Activated naive CD4-positive, alpha-beta T cell treated with anti-CD3 and anti-CD28 coated beads, Interleukin-2, amount 50 U/mL, for 72 hours (primary cell): ENCODE results near the gene ETV3. TPM values are rescaled to one million over a fixed set of nuclear protein-coding genes. Genes with fewer than 3 reads are reported as not detected.

Experiments used
- ATAC-seq, 2 donors: fragments of 150-1000 bp; cut with Tn5 transposase; 2 replicates each; pipeline ENCODE4 v1.10.0; 2021; ENCODE audit warnings: mild to moderate bottlenecking in 2 of 2, moderate library complexity in 2 of 2
- DNase-seq, 2 donors: peaks; one replicate each; pipeline ENCODE4 v3.0.0; 2021 to 2022; ENCODE audit warnings: low spot score in 2 of 2
- H3K27ac Mint-ChIP-seq, 2 donors: one replicate each; pipeline ENCODE4 v1.8.0; 2022; ENCODE audit warnings: mild to moderate bottlenecking in 2 of 2, mixed read lengths in 2 of 2
- H3K36me3 Mint-ChIP-seq, 2 donors: one replicate each; pipeline ENCODE4 v1.8.0; 2022; ENCODE audit warnings: mixed read lengths in 2 of 2
- H3K9me3 Mint-ChIP-seq, 2 donors: one replicate each; pipeline ENCODE4 v1.8.0; 2022; ENCODE audit warnings: mixed read lengths in 2 of 2
- total RNA-seq, 2 donors: library from RNA; stranded (reverse); gene quantifications; one replicate each; pipeline ENCODE4 v1.2.3, GENCODE V29; 2022

ETV3 gene
- total RNA-seq, 2 donors from 2014 or later = 27.0 to 49.3 TPM

- ATAC-seq = no peak
- no peak for DNase-seq
- H3K27ac Mint-ChIP-seq = peak overlapping the region in 1 of 2 donors; percentile 7
- no peaks in the 10 kb centered on the region for H3K9me3 Mint-ChIP-seq
- H3K36me3 Mint-ChIP-seq = no peaks in the 10 kb centered on the region
These were observed 9.9 kb upstream of the ETV3 start for GRCh38 chr1:157147906-157148700.

- ATAC-seq (peak in 1 of 2 donors; percentile 50), DNase-seq (no peak)
- no peaks in the 10 kb centered on the region for H3K9me3 Mint-ChIP-seq
- no peak overlapping the region for H3K27ac Mint-ChIP-seq
- H3K36me3 Mint-ChIP-seq = no peaks in the 10 kb centered on the region
These were observed 8.8 kb upstream of the ETV3 start for GRCh38 chr1:157147037-157147436.

GRCh38 chr1:157146244-157146643 is 8.0 kb upstream of the ETV3 start:
- Mint-ChIP-seq H3K27ac (no peak overlapping the region), H3K36me3 (no peaks in the 10 kb centered on the region), H3K9me3 (no peaks in the 10 kb centered on the region)
- DNase-seq (no peak), ATAC-seq (no peak)

GRCh38 chr1:157145076-157145475 is 6.9 kb upstream of the ETV3 start:
- Mint-ChIP-seq H3K9me3 (no peaks in the 10 kb centered on the region), H3K27ac (no peak overlapping the region), H3K36me3 (no peaks in the 10 kb centered on the region)
- DNase-seq = no peak
- no peak for ATAC-seq

GRCh38 chr1:157144509-157144908 is 6.3 kb upstream of the ETV3 start:
- ATAC-seq = no peak
- no peak for DNase-seq
- Mint-ChIP-seq H3K36me3 (no peaks in the 10 kb centered on the region), H3K9me3 (no peaks in the 10 kb centered on the region), H3K27ac (no peak overlapping the region)

GRCh38 chr1:157142765-157143423 is 4.7 kb upstream of the ETV3 start:
- DNase-seq = no peak
- no peak overlapping the region for H3K27ac Mint-ChIP-seq
- ATAC-seq = no peak
- peaks cover 0 to 1% of the 10 kb centered on the region in 2 donors for H3K36me3 Mint-ChIP-seq
- H3K9me3 Mint-ChIP-seq = no peaks in the 10 kb centered on the region

- ATAC-seq (no peak), DNase-seq (no peak)
- H3K9me3 Mint-ChIP-seq = no peaks in the 10 kb centered on the region
- H3K36me3 Mint-ChIP-seq = peaks cover 6 to 8% of the 10 kb centered on the region in 2 donors
- no peak overlapping the region for H3K27ac Mint-ChIP-seq
These were observed 4.0 kb upstream of the ETV3 start for GRCh38 chr1:157142201-157142600.

GRCh38 chr1:157141212-157141855 is 3.1 kb upstream of the ETV3 start:
- Mint-ChIP-seq H3K27ac (peak overlapping the region in 1 of 2 donors; percentile 90), H3K36me3 (peaks cover 8 to 17% of the 10 kb centered on the region in 2 donors), H3K9me3 (no peaks in the 10 kb centered on the region)
- DNase-seq = no peak
- ATAC-seq = no peak

GRCh38 chr1:157140063-157140588 is 1.9 kb upstream of the ETV3 start:
- H3K9me3 Mint-ChIP-seq = no peaks in the 10 kb centered on the region
- peaks cover 15 to 26% of the 10 kb centered on the region in 2 donors for H3K36me3 Mint-ChIP-seq
- peak overlapping the region in 1 of 2 donors; percentile 90 for H3K27ac Mint-ChIP-seq
- no peak for DNase-seq
- peak; percentile 56 to 67 for ATAC-seq

GRCh38 chr1:157139052-157139715 is 989 bp upstream of the ETV3 start:
- Mint-ChIP-seq H3K36me3 (peaks cover 25 to 33% of the 10 kb centered on the region in 2 donors), H3K9me3 (no peaks in the 10 kb centered on the region), H3K27ac (peak overlapping the region; percentile 90 to 95)
- DNase-seq = no peak
- ATAC-seq = no peak

GRCh38 chr1:157137408-157138219 is 581 bp downstream of the ETV3 start:
- H3K9me3 Mint-ChIP-seq = no peaks in the 10 kb centered on the region
- H3K27ac Mint-ChIP-seq = peak overlapping the region; percentile 90 to 96
- no peak for ATAC-seq
- peaks cover 33 to 36% of the 10 kb centered on the region in 2 donors for H3K36me3 Mint-ChIP-seq
- DNase-seq = no peak

GRCh38 chr1:157137046-157137407 is 1.2 kb downstream of the ETV3 start:
- Mint-ChIP-seq H3K36me3 (peaks cover 38 to 42% of the 10 kb centered on the region in 2 donors), H3K9me3 (no peaks in the 10 kb centered on the region), H3K27ac (peak overlapping the region; percentile 90 to 96)
- no peak for DNase-seq
- no peak for ATAC-seq

GRCh38 chr1:157136133-157136532 is 2.1 kb downstream of the ETV3 start:
- peak overlapping the region in 1 of 2 donors; percentile 90 for H3K27ac Mint-ChIP-seq
- H3K9me3 Mint-ChIP-seq = no peaks in the 10 kb centered on the region
- H3K36me3 Mint-ChIP-seq = peaks cover 45 to 48% of the 10 kb centered on the region in 2 donors
- no peak for DNase-seq
- ATAC-seq = no peak

GRCh38 chr1:157135646-157136045 is 2.5 kb downstream of the ETV3 start:
- DNase-seq (no peak), ATAC-seq (peak in 1 of 2 donors; percentile 4)
- H3K9me3 Mint-ChIP-seq = no peaks in the 10 kb centered on the region
- H3K27ac Mint-ChIP-seq = peak overlapping the region in 1 of 2 donors; percentile 90
- H3K36me3 Mint-ChIP-seq = peaks cover 45 to 48% of the 10 kb centered on the region in 2 donors

- no peak for ATAC-seq
- Mint-ChIP-seq H3K9me3 (no peaks in the 10 kb centered on the region), H3K36me3 (peaks cover 45 to 48% of the 10 kb centered on the region in 2 donors), H3K27ac (peak overlapping the region in 1 of 2 donors; percentile 90)
- DNase-seq = no peak
These were observed 3.1 kb downstream of the ETV3 start for GRCh38 chr1:157135070-157135469.

- H3K27ac Mint-ChIP-seq = peak overlapping the region in 1 of 2 donors; percentile 43
- peaks cover 45 to 48% of the 10 kb centered on the region in 2 donors for H3K36me3 Mint-ChIP-seq
- DNase-seq (no peak), ATAC-seq (no peak)
- no peaks in the 10 kb centered on the region for H3K9me3 Mint-ChIP-seq
These were observed 3.8 kb downstream of the ETV3 start for GRCh38 chr1:157134442-157134841.
